Measurements from ENCODE around the gene MTRR.

Gene MTRR

DNA sequence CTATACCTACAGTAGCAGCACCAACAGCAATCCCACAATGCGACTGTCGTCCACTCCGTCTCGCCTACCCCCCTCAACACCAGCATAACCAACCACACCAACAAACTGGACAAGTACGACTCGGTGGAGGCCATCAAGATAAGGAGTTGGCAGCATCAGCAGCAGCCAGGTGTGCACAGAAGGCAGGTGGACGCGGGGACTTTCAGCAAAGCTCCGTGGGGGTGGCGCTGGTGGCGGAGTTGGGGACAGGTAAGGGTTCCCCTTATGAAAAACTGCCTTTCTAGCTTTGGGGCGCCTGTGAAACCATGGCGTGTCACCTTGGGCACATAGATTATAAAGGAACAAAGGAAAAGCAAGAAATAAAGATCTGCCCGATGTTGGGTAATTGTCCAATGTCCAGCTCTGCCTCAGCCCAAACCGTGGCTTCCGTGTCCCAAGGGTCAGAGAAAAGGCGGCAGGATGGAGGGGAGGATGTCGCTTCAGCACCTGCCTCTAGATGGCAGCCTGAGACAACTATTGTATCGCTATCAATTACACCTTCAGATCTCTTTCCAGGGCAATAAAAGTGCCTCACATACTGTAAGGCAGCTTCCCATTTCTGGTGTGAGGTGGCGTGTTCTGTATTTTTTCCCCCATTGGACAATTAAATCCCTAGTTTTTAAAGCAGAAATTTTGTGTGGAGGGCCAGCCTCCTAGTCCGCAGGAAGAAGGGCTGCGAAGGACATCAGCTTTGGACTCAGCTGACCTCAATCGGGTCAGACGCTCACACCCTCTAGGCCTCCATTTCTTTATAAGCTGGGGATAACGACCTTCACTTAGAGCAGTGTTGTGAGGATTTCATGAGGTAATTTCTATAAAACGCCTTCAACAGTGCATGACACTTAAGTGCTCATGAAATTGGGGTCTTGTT, 58.8 kb downstream of the MTRR start:
- DNase-seq (ENCODE audit: low read depth, low spot score), result no peak

DNA sequence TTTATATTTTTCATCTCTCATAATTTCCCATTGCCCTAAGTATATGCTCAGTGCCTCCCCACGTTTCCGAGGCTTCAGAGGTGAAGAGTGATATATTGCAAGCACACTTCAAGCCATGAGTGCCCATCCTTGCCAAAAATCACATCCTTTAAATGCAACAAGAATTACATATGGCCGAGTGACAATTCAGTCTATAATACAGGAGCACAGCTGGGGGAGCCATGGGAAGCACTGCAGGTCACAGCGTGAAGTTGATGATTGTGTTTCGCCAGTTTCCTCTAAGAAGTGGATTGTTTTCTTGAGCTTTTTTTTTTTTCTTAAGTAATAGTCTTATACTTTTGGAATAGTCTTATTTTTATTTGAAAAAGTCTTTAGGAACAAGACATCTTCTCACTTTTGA, 61.1 kb downstream of the MTRR start:
- Histone ChIP-seq H3K36me3 (ENCODE audit: insufficient read depth, low read length) (no peaks in the 10 kb centered on the region), H3K4me3 (no peak overlapping the region), H3K9me3 (ENCODE audit: low read depth, low read length) (no peaks in the 10 kb centered on the region), H3K9ac (ENCODE audit: insufficient read length) (no peak overlapping the region), H3K27ac (no peak overlapping the region)
- TF ChIP-seq FOXP2 (optimal IDR thresholded peaks at IDR 0.05; ENCODE audit: control extremely low read depth, extremely low read length, insufficient read depth), result no peak
- no peak for TF ChIP-seq EZH2 (IDR thresholded peaks at IDR 0.05)
- no peak for TF ChIP-seq POLR2AphosphoS5 (IDR thresholded peaks at IDR 0.05; ENCODE audit: borderline replicate concordance, low read depth, low read length)
- no peak for DNase-seq (ENCODE audit: low read depth, low spot score)

More for the DNA sequence above, 58.8 kb downstream of the MTRR start:
- Histone ChIP-seq H3K27ac (no peak overlapping the region), H3K9ac (ENCODE audit: insufficient read length) (no peak overlapping the region), H3K9me3 (ENCODE audit: low read depth, low read length) (no peaks in the 10 kb centered on the region), H3K36me3 (ENCODE audit: insufficient read depth, low read length) (no peaks in the 10 kb centered on the region), H3K4me3 (no peak overlapping the region)
- TF ChIP-seq FOXP2 (optimal IDR thresholded peaks at IDR 0.05; ENCODE audit: control extremely low read depth, extremely low read length, insufficient read depth), result no peak
- no peak for TF ChIP-seq EZH2 (IDR thresholded peaks at IDR 0.05)
- no peak for TF ChIP-seq POLR2AphosphoS5 (IDR thresholded peaks at IDR 0.05; ENCODE audit: borderline replicate concordance, low read depth, low read length)

DNA sequence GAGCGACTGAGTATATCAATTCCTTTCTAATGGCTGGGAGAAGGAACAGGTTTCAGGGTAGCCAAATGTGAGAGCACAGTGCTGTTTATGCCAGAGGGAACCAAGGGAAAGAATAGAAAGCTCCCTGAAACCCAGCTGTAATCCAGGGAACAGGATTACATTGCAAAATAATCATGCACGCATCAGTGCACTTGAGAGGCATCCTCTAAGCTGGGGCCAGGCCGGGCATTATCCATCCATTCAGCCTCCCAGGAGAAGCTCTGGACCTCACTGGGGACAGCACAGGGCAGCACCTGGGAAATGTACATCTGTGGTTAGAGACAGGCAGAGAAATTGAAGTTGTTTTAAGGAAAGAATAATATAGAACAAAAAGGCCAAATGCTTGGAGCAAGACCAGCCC, 72.7 kb downstream of the MTRR start:
- no peak for DNase-seq (ENCODE audit: low read depth, low spot score)
- H3K4me3 ChIP-seq, result no peak overlapping the region
- TF ChIP-seq POLR2AphosphoS5 (IDR thresholded peaks at IDR 0.05; ENCODE audit: borderline replicate concordance, low read depth, low read length), result no peak
- H3K9ac ChIP-seq (ENCODE audit: insufficient read length), result no peak overlapping the region
- no peaks in the 10 kb centered on the region for H3K36me3 ChIP-seq (ENCODE audit: insufficient read depth, low read length)
- no peaks in the 10 kb centered on the region for H3K9me3 ChIP-seq (ENCODE audit: low read depth, low read length)
- no peak overlapping the region for H3K27ac ChIP-seq

DNA sequence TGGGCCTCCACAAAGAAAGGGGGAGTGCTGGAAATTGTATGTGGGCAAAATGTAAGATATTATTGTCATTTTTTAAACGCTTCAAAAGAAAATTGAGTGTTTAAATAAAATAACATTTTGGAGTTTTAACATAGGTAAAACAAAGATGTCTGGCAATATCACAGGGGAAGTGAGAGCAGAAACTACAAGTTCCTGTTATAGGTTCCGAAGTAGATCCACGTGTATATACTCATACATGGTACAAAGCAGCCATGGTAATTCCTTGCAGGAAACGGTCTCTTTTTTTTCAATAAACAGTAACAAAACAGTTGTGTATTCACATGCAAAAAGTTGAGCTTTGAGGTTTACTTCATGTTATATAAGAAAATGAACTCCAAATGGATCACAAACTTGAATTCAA, 78.4 kb downstream of the MTRR start:
- Histone ChIP-seq H3K27ac (no peak overlapping the region), H3K9ac (ENCODE audit: insufficient read length) (no peak overlapping the region), H3K36me3 (ENCODE audit: insufficient read depth, low read length) (no peaks in the 10 kb centered on the region), H3K9me3 (ENCODE audit: low read depth, low read length) (no peaks in the 10 kb centered on the region), H3K4me3 (no peak overlapping the region)
- no peak for TF ChIP-seq FOXP2 (optimal IDR thresholded peaks at IDR 0.05; ENCODE audit: control extremely low read depth, extremely low read length, insufficient read depth)
- no peak for TF ChIP-seq POLR2AphosphoS5 (IDR thresholded peaks at IDR 0.05; ENCODE audit: borderline replicate concordance, low read depth, low read length)
- TF ChIP-seq EZH2 (IDR thresholded peaks at IDR 0.05), result no peak
- no peak for DNase-seq (ENCODE audit: low read depth, low spot score)

All from SK-N-MC (cell line).